Loucy (cell line): ENCODE data around the gene MRPL36.

Experiments
- H2AFZ ChIP-seq: fragments of 200-600 bp; sonication (generic); 2 replicates; pipeline ENCODE4 v1.6.0; 2016; ENCODE audit warnings: antibody characterized with exemption, mild to moderate bottlenecking, low read length, moderate library complexity
- H3F3A ChIP-seq: fragments of 200-600 bp; 2 replicates; pipeline ENCODE4 v1.6.0; 2016; ENCODE audit warnings: antibody characterized with exemption, low read depth, mild to moderate bottlenecking
- H3K27me3 ChIP-seq: fragments of 200-600 bp; sonication (generic); 2 replicates; pipeline ENCODE4 v1.6.1; 2014; ENCODE audit warnings: low read length, mild to moderate bottlenecking; ENCODE audit not compliant: insufficient read depth, poor library complexity, severe bottlenecking
- H3K36me3 ChIP-seq: fragments of 200-600 bp; sonication (generic); 2 replicates; pipeline ENCODE4 v1.6.1; 2016; ENCODE audit warnings: low read length; ENCODE audit not compliant: insufficient read depth
- H3K4me1 ChIP-seq: fragments of 200-600 bp; sonication (generic); 2 replicates; pipeline ENCODE4 v1.5.1; 2014; ENCODE audit warnings: low read length, mild to moderate bottlenecking; ENCODE audit not compliant: insufficient read depth, poor library complexity, severe bottlenecking
- H3K4me2 ChIP-seq: fragments of 200-600 bp; sonication (generic); 2 replicates; pipeline ENCODE4 v1.6.0; 2014; ENCODE audit warnings: antibody characterized with exemption, low read length, low read depth, mild to moderate bottlenecking; ENCODE audit not compliant: poor library complexity, severe bottlenecking
- H3K4me3 ChIP-seq: fragments of 200-600 bp; sonication (generic); 2 replicates; pipeline ENCODE4 v1.5.1; 2014; ENCODE audit warnings: low read length, mild to moderate bottlenecking, mixed read lengths; ENCODE audit not compliant: poor library complexity, severe bottlenecking
- H3K79me2 ChIP-seq: fragments of 200-600 bp; sonication (generic); 2 replicates; pipeline ENCODE4 v1.6.1; 2014; ENCODE audit warnings: low read length; ENCODE audit not compliant: insufficient read depth
- H3K9ac ChIP-seq: fragments of 200-600 bp; sonication (generic); 2 replicates; pipeline ENCODE4 v1.6.0; 2014; ENCODE audit warnings: mild to moderate bottlenecking, low read depth, low read length, moderate library complexity; ENCODE audit not compliant: poor library complexity, severe bottlenecking
- H3K9me2 ChIP-seq: fragments of 200-600 bp; sonication (generic); replicated peaks from 2 replicates; pipeline ENCODE4 v1.6.1; 2016; ENCODE audit warnings: low read depth, low read length, mixed read lengths
- H3K9me3 ChIP-seq: fragments of 200-600 bp; sonication (generic); 2 replicates; pipeline ENCODE4 v1.6.1; 2014; ENCODE audit warnings: mild to moderate bottlenecking, antibody characterized with exemption, low read length, low read depth; ENCODE audit not compliant: insufficient read depth
- H4K20me1 ChIP-seq: fragments of 200-600 bp; sonication (generic); 2 replicates; pipeline ENCODE4 v1.6.0; 2014; ENCODE audit warnings: antibody characterized with exemption, low read length, mild to moderate bottlenecking; ENCODE audit not compliant: insufficient read depth, poor library complexity, severe bottlenecking
- CTCF ChIP-seq: fragments of 200-600 bp; sonication (generic); conservative IDR thresholded peaks from 2 replicates; pipeline ENCODE4 v1.5.1; 2014; ENCODE audit warnings: mild to moderate bottlenecking, antibody characterized with exemption, low read length
- EZH2phosphoT487 ChIP-seq: fragments of 200-600 bp; IDR thresholded peaks from 2 replicates; pipeline ENCODE4 v1.6.1; 2018; ENCODE audit warnings: antibody characterized with exemption, mild to moderate bottlenecking, moderate library complexity, borderline replicate concordance

The MRPL36 gene

GRCh38 chr5:1751026-1751863, 48.4 kb downstream of the MRPL36 start:
- H3K4me3 ChIP-seq, result no peak overlapping the region
- TF ChIP-seq CTCF (no peak), EZH2phosphoT487 (no peak)
- H3K4me2 ChIP-seq, result no peak overlapping the region
- H3K9me2 ChIP-seq, result no peaks in the 10 kb centered on the region
- no peaks in the 10 kb centered on the region for H4K20me1 ChIP-seq
- no peaks in the 10 kb centered on the region for H3K79me2 ChIP-seq
- H3K9me3 ChIP-seq, result no peaks in the 10 kb centered on the region; the same call in 1 of the 2 replicates
- no peaks in the 10 kb centered on the region for H3K36me3 ChIP-seq
- H2AFZ ChIP-seq, result no peak overlapping the region
- no peaks in the 10 kb centered on the region for H3F3A ChIP-seq
- H3K27me3 ChIP-seq, result no peaks in the 10 kb centered on the region
- no peak overlapping the region for H3K9ac ChIP-seq
- no peaks in the 10 kb centered on the region for H3K4me1 ChIP-seq

- H3K4me2 ChIP-seq, result no peak overlapping the region
- no peaks in the 10 kb centered on the region for H3F3A ChIP-seq
- TF ChIP-seq EZH2phosphoT487, result no peak
- TF ChIP-seq CTCF, result no peak
- H3K9ac ChIP-seq, result no peak overlapping the region
- no peak overlapping the region for H3K4me3 ChIP-seq
- H2AFZ ChIP-seq, result no peak overlapping the region
- H3K9me2 ChIP-seq, result no peaks in the 10 kb centered on the region
- no peaks in the 10 kb centered on the region for H3K27me3 ChIP-seq
- no peaks in the 10 kb centered on the region; the same call in 1 of the 2 replicates for H3K9me3 ChIP-seq
- H3K4me1 ChIP-seq, result no peaks in the 10 kb centered on the region
- no peaks in the 10 kb centered on the region for H3K36me3 ChIP-seq
- H4K20me1 ChIP-seq, result no peaks in the 10 kb centered on the region
- no peaks in the 10 kb centered on the region for H3K79me2 ChIP-seq
Measured at GRCh38 chr5:1750469-1750868, 49.2 kb downstream of the MRPL36 start.

GRCh38 chr5:1749346-1750124, 50.1 kb downstream of the MRPL36 start:
- TF ChIP-seq CTCF, result no peak
- Histone ChIP-seq H2AFZ (no peak overlapping the region), H3K79me2 (no peaks in the 10 kb centered on the region), H3K9me3 (peaks cover 1% of the 10 kb centered on the region; the same call in 1 of the 2 replicates), H3K4me1 (no peaks in the 10 kb centered on the region), H3F3A (no peaks in the 10 kb centered on the region), H3K4me2 (no peak overlapping the region), H3K36me3 (no peaks in the 10 kb centered on the region), H3K4me3 (no peak overlapping the region), H4K20me1 (no peaks in the 10 kb centered on the region), H3K27me3 (no peaks in the 10 kb centered on the region), H3K9ac (no peak overlapping the region), H3K9me2 (no peaks in the 10 kb centered on the region)
